Testis (tissue), 3 donors: ENCODE results near the gene FCN2. TPM values are rescaled to one million over a fixed set of nuclear protein-coding genes. Genes with fewer than 3 reads are reported as not detected.

ENCODE experiments used
- DNase-seq: peaks from one replicate; pipeline ENCODE4 v3.0.0-alpha.2; 2019
- H3K27ac ChIP-seq, 2 donors: fragments of 200-600 bp; sonication (generic); one replicate each; pipeline ENCODE4 v1.5.1; 2019
- H3K27me3 ChIP-seq: fragments of 200-600 bp; sonication (generic); one replicate; pipeline ENCODE4 v1.5.1; 2019
- H3K36me3 ChIP-seq: fragments of 200-600 bp; sonication (generic); one replicate; pipeline ENCODE4 v1.5.1; 2017; ENCODE audit warnings: low read depth; ENCODE audit errors: missing control alignments
- H3K4me1 ChIP-seq: fragments of 200-600 bp; sonication (generic); one replicate; pipeline ENCODE4 v1.5.1; 2019
- H3K4me3 ChIP-seq, 2 donors: fragments of 200-600 bp; sonication (generic); one replicate each; pipeline ENCODE4 v1.5.1; 2017 to 2019
- H3K9me3 ChIP-seq: fragments of 200-600 bp; sonication (generic); one replicate; pipeline ENCODE4 v1.5.1; 2017
- POLR2A ChIP-seq: fragments of 450-650 bp; IDR thresholded peaks from one replicate; pipeline ENCODE4 v1.6.1; 2017; ENCODE audit warnings: antibody characterized with exemption, mild to moderate bottlenecking, moderate library complexity
- WGBS, 2 donors: methylation state at CpG; one replicate each; pipeline ENCODE4 v1.1.5; 2018; 5-methylcytosine and 5-hydroxymethylcytosine counted together
- intact Hi-C: fragments of 100-400 bp; cut with DNase I; formaldehyde crosslinking; loops from one replicate; pipeline ENCODE4 v1.15.1; 2023; ENCODE audit warnings: low total_unique reads
- polyA plus RNA-seq: library from polyadenylated mRNA; stranded (reverse); fragments of 350-450 nt; fragmentation: Illumina TruSeq; extraction: RNeasy Lipid Tissue Mini Kit (QIAGEN cat#74804); gene quantifications from one replicate; pipeline ENCODE4 v1.2.3, GENCODE V29; 2014; ENCODE audit warnings: low read depth, low replicate concordance; ENCODE audit not compliant: insufficient read depth
- total RNA-seq, 2 donors: library from RNA; depleted of rRNA; stranded (reverse); fragments of >200 nt; gene quantifications; one replicate each; pipeline ENCODE4 v1.2.3, GENCODE V29; 2016
- TF ChIP-seq, protein P1 (sequence below), 3 experiments: fragments of 450-650 bp in 2 of 3; fragments of 200-600 bp in 1 of 3; sonication (generic) in 1 of 3; IDR thresholded peaks; one replicate each; pipeline ENCODE4 v1.5.1; 2016 to 2019; ENCODE audit warnings: antibody characterized with exemption in 3 of 3, mild to moderate bottlenecking in 2 of 3, moderate library complexity in 1 of 3

FCN2 gene
- total and polyA plus RNA-seq, 3 donors from 2014 or later, result 0.43 TPM; not detected in 2

DNA sequence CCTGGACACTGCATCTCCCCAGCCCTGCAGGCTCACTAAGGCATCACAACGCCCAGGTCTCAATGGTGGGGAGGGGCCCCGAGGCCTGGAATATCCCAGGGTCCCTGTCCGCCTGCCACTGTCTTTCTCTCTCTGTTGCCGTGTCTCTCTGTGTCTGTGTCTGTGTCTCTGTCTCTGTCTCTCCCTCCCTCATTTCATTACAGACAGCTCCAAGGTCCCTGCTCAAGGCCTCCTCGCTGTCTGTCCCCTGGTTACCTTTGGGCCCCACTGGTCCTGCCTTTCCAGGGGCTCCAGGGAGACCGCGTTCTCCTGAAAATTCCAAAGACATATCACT is 33.9 kb downstream of the FCN2 start:
- no peak overlapping the region for H3K4me3 ChIP-seq
- H3K27ac ChIP-seq, result no peak overlapping the region
- H3K9me3 ChIP-seq, result no peaks in the 10 kb centered on the region
- DNase-seq, result no peak
- intact Hi-C loops, result no loop called here
- H3K36me3 ChIP-seq, result no peaks in the 10 kb centered on the region
- H3K4me1 ChIP-seq, result no peaks in the 10 kb centered on the region
- no peak for TF ChIP-seq POLR2A
- TF ChIP-seq, protein P1, sequence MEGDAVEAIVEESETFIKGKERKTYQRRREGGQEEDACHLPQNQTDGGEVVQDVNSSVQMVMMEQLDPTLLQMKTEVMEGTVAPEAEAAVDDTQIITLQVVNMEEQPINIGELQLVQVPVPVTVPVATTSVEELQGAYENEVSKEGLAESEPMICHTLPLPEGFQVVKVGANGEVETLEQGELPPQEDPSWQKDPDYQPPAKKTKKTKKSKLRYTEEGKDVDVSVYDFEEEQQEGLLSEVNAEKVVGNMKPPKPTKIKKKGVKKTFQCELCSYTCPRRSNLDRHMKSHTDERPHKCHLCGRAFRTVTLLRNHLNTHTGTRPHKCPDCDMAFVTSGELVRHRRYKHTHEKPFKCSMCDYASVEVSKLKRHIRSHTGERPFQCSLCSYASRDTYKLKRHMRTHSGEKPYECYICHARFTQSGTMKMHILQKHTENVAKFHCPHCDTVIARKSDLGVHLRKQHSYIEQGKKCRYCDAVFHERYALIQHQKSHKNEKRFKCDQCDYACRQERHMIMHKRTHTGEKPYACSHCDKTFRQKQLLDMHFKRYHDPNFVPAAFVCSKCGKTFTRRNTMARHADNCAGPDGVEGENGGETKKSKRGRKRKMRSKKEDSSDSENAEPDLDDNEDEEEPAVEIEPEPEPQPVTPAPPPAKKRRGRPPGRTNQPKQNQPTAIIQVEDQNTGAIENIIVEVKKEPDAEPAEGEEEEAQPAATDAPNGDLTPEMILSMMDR (IDR thresholded peaks at IDR 0.05), result no peak
- no peaks in the 10 kb centered on the region for H3K27me3 ChIP-seq
- WGBS, 2 donors, result 77 to 90% methylated on average over 7 of the region's 7 CpGs

DNA sequence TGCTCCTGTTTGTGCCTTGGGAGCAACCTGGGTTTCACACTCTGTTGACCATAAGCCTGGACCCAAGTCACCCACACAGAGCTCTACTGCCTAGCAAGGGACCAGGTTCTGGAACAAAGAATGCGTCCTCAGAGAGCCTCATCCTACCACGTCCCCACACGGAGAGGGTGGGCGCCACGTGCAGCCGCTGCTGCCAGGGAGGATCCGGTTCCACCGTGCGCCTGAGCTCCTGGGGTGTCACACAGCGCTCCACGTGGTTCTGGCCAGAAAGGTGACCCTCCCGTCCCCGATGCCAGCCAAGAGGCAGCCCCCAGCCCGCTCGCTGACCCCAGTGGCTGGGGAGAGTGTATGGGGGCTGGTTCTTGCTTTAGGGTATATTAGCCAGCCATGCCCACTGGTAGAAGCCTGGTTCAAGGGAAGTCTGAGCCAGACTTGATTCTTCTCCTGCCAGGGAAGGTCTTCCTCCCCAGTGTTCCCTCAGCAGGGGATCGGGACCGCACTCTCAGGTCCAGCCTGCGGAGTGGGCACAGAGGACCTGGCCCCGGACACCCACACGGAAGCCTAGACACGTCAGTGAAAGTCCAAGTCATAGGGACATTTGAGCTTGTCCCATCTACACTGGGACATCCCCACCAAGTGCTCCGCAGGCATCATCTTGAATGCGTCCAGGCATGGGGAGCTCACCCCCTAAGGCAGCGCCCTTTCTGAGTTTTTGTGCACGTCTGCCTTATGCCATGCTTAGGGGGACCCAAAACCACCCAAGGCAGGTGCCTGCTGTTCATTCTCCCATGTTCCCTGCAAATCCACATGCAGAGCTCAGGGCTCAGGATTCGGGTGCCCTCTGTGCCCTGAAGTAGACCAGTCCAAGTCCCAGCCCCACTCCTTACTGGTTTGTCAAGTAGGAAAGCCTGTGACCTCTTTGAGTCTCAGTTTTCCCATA is 34.7 kb downstream of the FCN2 start:
- H3K27ac ChIP-seq, result no peak overlapping the region
- 92 to 97% methylated on average over 12 to 26 of the region's 26 CpGs for WGBS, 2 donors
- no peak for TF ChIP-seq POLR2A
- TF ChIP-seq, protein P1 (IDR thresholded peaks at IDR 0.05), result no peak
- intact Hi-C loops, result no loop called here
- H3K4me3 ChIP-seq, result no peak overlapping the region
- H3K4me1 ChIP-seq, result no peaks in the 10 kb centered on the region
- H3K27me3 ChIP-seq, result no peaks in the 10 kb centered on the region
- no peak for DNase-seq
- H3K36me3 ChIP-seq, result no peaks in the 10 kb centered on the region
- no peaks in the 10 kb centered on the region for H3K9me3 ChIP-seq

DNA sequence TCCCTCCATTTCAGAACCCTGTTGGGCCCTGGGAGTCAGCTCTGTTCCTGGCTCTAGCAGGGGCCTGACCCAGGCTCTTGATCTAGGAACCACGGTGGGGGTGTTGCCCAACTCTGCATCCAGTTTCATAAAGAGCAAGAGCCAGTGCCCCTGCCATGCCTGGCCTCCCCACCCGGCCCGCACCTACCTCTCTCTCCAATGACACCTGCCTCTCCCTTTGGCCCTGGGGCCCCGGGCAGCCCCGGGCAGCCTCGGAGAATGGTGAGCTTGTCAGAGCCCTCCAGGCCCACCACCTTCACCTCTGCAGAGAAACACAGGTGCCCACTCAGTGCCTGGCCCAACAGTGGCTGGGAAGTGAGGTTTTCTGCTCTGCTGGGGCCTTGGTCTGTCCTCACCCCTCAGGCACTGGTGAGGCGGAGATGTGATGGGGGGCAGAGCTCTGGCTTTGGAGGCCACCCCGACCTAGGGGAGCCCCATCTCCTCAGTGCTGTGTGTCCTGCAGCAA is 35.6 kb downstream of the FCN2 start:
- Histone ChIP-seq H3K4me3 (no peak overlapping the region), H3K27ac (no peak overlapping the region), H3K4me1 (no peaks in the 10 kb centered on the region), H3K27me3 (no peaks in the 10 kb centered on the region), H3K9me3 (no peaks in the 10 kb centered on the region), H3K36me3 (no peaks in the 10 kb centered on the region)
- no peak for DNase-seq
- TF ChIP-seq, protein P1 (IDR thresholded peaks at IDR 0.05), result no peak
- TF ChIP-seq POLR2A, result no peak
- 78 to 88% methylated on average over 7 to 8 of the region's 8 CpGs for WGBS, 2 donors
- intact Hi-C loops, result no loop called here

DNA sequence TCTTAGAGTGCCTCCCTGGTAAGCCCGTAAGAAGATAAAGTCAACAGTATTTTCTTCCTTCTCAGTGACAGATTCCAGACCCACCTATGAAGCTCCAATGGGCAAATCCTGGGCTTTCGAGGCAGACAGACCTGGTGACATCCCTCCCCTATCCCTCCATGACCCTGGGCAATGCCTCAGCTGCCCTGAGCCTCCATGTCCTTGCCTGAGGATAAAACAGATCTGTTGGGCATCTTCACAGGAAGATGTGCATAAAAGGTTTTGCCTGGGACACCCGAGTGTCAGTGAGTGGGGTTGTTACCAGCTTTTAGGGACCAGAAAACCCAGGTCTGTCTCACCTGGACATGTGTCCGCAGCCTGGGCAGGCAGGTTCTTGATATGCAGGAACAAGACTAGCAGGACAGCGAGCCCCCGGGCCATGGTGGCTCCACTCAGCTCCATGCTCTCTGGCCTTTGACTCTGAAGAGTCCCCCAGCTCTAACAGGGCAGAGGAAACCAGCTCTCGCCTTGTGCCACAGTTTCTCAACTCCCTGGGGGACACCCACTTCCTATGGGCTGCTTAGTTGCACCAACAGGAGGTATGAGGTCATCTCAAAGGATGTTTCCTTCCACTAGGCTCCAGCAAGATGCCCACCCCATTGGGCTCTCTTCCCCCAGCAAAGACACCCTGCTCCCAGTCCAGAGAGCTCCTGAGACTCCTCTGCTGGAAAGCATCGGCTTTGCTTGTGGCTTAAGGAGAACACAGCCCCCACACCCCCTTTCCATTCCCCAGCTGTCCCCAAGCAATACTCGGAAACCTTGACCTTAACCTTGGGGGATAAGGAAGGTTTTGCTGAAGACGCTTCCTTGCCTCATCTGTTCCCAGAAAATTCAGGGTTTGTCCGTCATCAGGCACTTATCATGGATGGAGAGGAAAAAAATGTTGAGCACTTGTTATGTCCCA is 37.1 kb downstream of the FCN2 start, which contains the start of gene FCN1:
Gene FCN1, minus strand, starts transcription at position 482 of the 943 bp plus-strand sequence. Its CDS starts 41 bp downstream, at position 441.
- WGBS, 2 donors, result 74 to 82% methylated on average over 7 to 11 of the region's 11 CpGs
- TF ChIP-seq, protein P1 (IDR thresholded peaks at IDR 0.05), result no peak
- no peak for TF ChIP-seq POLR2A
- intact Hi-C loops, result no loop called here
- DNase-seq, result no peak
- Histone ChIP-seq H3K9me3 (no peaks in the 10 kb centered on the region), H3K27ac (no peak within 1 kb of the TSS), H3K27me3 (no peaks in the 10 kb centered on the region), H3K36me3 (no peaks in the 10 kb centered on the region), H3K4me3 (no peak within 1 kb of the TSS), H3K4me1 (no peaks in the 10 kb centered on the region)
